HEK293T (cell line): ENCODE measurements around the gene GLRX3.

Experiments used
- CTCF ChIA-PET: fragments of 350-600 bp; formaldehyde crosslinking; extraction: SDS; loops from one replicate; lab custom pipeline; 2021; ENCODE audit warnings: antibody characterized with exemption, inconsistent platforms; lab: Yijun Ruan, JAX
- POLR2A ChIA-PET: fragments of 350-600 bp; formaldehyde crosslinking; extraction: SDS; loops from one replicate; lab custom pipeline; 2020; ENCODE audit warnings: antibody characterized with exemption, inconsistent platforms; lab: Yijun Ruan, JAX
- DNase-seq: peaks from one replicate; pipeline ENCODE4 v3.0.0; 2012; ENCODE audit warnings: mixed read lengths; ENCODE audit errors: extremely low spot score
- ARNT ChIP-seq: fragments of 450-650 bp; IDR thresholded peaks from 2 replicates; pipeline ENCODE4 v1.6.1; 2017; ENCODE audit warnings: mild to moderate bottlenecking
- BHLHE40 ChIP-seq: fragments of 450-650 bp; IDR thresholded peaks from 2 replicates; pipeline ENCODE4 v1.6.1; 2016; ENCODE audit warnings: mild to moderate bottlenecking, moderate library complexity, borderline replicate concordance
- CTBP1 ChIP-seq: fragments of 450-650 bp; IDR thresholded peaks from 2 replicates; pipeline ENCODE4 v1.6.1; 2016; ENCODE audit warnings: borderline replicate concordance
- ELF4 ChIP-seq: fragments of 450-650 bp; IDR thresholded peaks from 2 replicates; pipeline ENCODE4 v1.6.1; 2017; ENCODE audit warnings: antibody characterized with exemption
- FOXA1 ChIP-seq: fragments of 450-650 bp; IDR thresholded peaks from 2 replicates; pipeline ENCODE4 v1.6.1; 2016; ENCODE audit warnings: mild to moderate bottlenecking
- FOXK2 ChIP-seq: fragments of 450-650 bp; IDR thresholded peaks from 2 replicates; pipeline ENCODE4 v1.6.1; 2016; ENCODE audit warnings: mild to moderate bottlenecking
- FOXM1 ChIP-seq: fragments of 450-650 bp; IDR thresholded peaks from 2 replicates; pipeline ENCODE4 v1.6.1; 2017; ENCODE audit warnings: mild to moderate bottlenecking, borderline replicate concordance
- HDGF ChIP-seq: fragments of 450-650 bp; IDR thresholded peaks from 2 replicates; pipeline ENCODE4 v1.6.1; 2017; ENCODE audit warnings: antibody characterized with exemption, borderline replicate concordance
- L3MBTL2 ChIP-seq: fragments of 450-650 bp; conservative IDR thresholded peaks from 2 replicates; pipeline ENCODE4 v1.6.1; 2016; ENCODE audit warnings: mild to moderate bottlenecking
- LEF1 ChIP-seq: fragments of 450-650 bp; IDR thresholded peaks from 2 replicates; pipeline ENCODE4 v1.6.1; 2017; ENCODE audit warnings: mild to moderate bottlenecking, borderline replicate concordance
- NFRKB ChIP-seq: fragments of 450-650 bp; IDR thresholded peaks from 2 replicates; pipeline ENCODE4 v1.6.1; 2016; ENCODE audit warnings: mild to moderate bottlenecking, moderate library complexity
- SP1 ChIP-seq: fragments of 450-650 bp; IDR thresholded peaks from 2 replicates; pipeline ENCODE4 v1.6.1; 2017
- SUZ12 ChIP-seq: fragments of 450-650 bp; IDR thresholded peaks from 2 replicates; pipeline ENCODE4 v1.6.1; 2016; ENCODE audit warnings: mild to moderate bottlenecking
- TARDBP ChIP-seq: fragments of 450-650 bp; IDR thresholded peaks from 2 replicates; pipeline ENCODE4 v1.6.1; 2016
- ZNF384 ChIP-seq: fragments of 450-650 bp; IDR thresholded peaks from 2 replicates; pipeline ENCODE4 v1.6.1; 2016
- TF ChIP-seq, protein P1 (sequence below): fragments of 450-650 bp; IDR thresholded peaks from 2 replicates; pipeline ENCODE4 v1.6.1; 2016

Gene GLRX3

DNA sequence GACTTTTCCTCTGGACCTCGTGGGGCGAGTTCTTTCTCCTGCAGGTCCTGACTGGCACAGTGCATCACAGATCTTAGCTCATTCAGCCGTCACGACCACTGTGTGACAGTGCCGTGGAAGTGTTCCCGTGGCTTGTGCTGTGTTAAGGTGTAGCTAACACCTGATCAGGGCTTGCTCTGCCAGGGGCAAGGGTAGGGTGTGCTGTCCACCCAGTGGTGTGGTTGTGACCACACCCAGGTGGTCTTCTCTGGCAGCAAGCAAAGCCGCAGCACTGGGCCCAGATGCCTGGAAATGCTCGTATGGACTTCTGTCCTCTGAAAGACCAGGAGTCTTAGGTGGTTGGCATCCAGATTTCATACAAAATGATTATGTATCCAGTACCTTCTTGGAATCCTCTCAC, 86.2 kb downstream of the GLRX3 start:
- ChIA-PET POLR2A (no interaction called here), CTCF (no interaction called here)
- no peak for DNase-seq
- TF ChIP-seq, protein P1, sequence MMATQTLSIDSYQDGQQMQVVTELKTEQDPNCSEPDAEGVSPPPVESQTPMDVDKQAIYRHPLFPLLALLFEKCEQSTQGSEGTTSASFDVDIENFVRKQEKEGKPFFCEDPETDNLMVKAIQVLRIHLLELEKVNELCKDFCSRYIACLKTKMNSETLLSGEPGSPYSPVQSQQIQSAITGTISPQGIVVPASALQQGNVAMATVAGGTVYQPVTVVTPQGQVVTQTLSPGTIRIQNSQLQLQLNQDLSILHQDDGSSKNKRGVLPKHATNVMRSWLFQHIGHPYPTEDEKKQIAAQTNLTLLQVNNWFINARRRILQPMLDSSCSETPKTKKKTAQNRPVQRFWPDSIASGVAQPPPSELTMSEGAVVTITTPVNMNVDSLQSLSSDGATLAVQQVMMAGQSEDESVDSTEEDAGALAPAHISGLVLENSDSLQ: no peak
- TF ChIP-seq HDGF: no peak
- no peak for TF ChIP-seq FOXM1
- TF ChIP-seq FOXK2: no peak
- TF ChIP-seq BHLHE40: no peak
- TF ChIP-seq ARNT: no peak
- TF ChIP-seq FOXA1: no peak
- no peak for TF ChIP-seq NFRKB
- no peak for TF ChIP-seq SP1
- no peak for TF ChIP-seq LEF1
- TF ChIP-seq SUZ12: no peak
- no peak for TF ChIP-seq ZNF384
- no peak for TF ChIP-seq CTBP1
- no peak for TF ChIP-seq ELF4
- no peak for TF ChIP-seq TARDBP
- TF ChIP-seq L3MBTL2: no peak

DNA sequence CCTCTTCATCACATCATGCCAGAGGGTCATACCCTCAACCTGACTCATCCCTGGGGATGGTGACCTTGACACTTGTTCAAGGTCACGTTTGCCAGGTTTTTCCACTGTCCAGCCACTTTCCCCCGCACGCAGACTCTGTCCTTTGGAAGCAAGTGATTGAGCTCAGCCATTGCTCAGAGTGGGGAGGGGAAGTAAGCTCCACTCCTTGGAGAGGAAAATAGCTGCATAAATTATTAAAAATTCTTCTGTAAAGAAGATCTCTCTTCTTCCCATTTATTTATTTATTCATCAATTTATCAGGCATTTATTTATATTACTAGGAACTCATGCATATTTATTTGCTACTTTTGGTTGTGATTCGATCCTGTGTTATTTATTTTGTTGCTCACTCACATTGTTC, 88.0 kb downstream of the GLRX3 start:
- no peak for DNase-seq
- ChIA-PET POLR2A (no interaction called here), CTCF (no interaction called here)
- TF ChIP-seq LEF1: no peak
- TF ChIP-seq FOXK2: no peak
- TF ChIP-seq FOXM1: no peak
- TF ChIP-seq L3MBTL2: no peak
- TF ChIP-seq NFRKB: no peak
- no peak for TF ChIP-seq HDGF
- TF ChIP-seq ARNT: no peak
- TF ChIP-seq BHLHE40: no peak
- no peak for TF ChIP-seq SUZ12
- no peak for TF ChIP-seq FOXA1
- TF ChIP-seq, protein P1: no peak
- no peak for TF ChIP-seq ZNF384
- no peak for TF ChIP-seq SP1
- TF ChIP-seq ELF4: no peak
- no peak for TF ChIP-seq CTBP1
- TF ChIP-seq TARDBP: no peak

DNA sequence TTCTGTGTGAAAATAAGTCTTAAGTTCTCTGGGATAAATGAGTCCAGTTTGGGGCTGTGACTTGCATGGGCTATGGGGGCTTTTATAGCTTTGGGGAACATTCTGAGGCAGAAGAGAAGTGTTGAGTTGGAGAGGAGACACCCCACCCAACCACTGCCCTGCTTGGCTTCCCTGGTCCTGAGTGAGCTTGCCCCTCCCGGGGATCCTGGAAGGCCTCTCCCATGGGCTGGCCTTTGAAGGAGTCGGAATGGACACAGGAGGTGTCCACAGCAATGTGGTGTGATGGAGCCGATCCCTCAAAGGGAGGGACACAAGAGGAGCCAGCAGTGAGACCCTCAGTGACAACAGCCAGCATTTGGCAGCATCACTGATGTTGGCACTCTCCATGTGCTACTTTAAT, 89.8 kb downstream of the GLRX3 start:
- TF ChIP-seq CTBP1 (no peak), LEF1 (no peak), L3MBTL2 (no peak), FOXK2 (no peak), FOXA1 (no peak), ELF4 (no peak), SUZ12 (no peak), ZNF384 (no peak), TARDBP (no peak), NFRKB (no peak), FOXM1 (no peak), HDGF (no peak), SP1 (no peak), ARNT (no peak), BHLHE40 (no peak)
- TF ChIP-seq, protein P1: no peak
- ChIA-PET POLR2A (no interaction called here), CTCF (no interaction called here)
- DNase-seq: no peak

DNA sequence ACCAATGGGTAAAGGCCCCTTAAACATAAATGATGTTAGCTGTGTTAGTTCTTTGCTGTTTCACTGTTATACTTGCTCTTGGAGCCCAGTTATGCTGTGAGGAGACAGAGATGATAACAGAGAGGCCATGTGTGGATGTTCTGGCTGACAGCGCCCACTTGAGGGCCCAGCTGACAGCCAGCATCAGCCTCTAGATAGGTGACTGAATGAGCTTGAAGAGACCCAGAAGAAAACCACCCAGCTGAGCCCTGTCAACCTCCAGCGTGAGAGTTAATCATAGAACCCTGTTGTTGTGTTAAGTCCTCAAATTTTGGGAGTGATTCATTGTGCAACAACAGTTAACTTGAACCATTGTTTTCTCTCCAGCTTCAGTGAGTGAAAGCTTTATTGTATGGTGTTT, 91.7 kb downstream of the GLRX3 start:
- TF ChIP-seq, protein P1: 0 out of 2 replicates have a peak, but pooled peaks have one; percentile 11
- TF ChIP-seq FOXA1: no peak
- no peak for DNase-seq
- POLR2A ChIA-PET: no interaction called here
- CTCF ChIA-PET: no interaction called here
